Measurements from ENCODE around the gene CLEC20A. TPM values are rescaled to one million over a fixed set of nuclear protein-coding genes. Genes with fewer than 3 reads are reported as not detected.

The CLEC20A gene
- total and polyA plus RNA-seq, 2 of the 8 experiments (the other 6 are each of a cell fraction or from before 2014, with no cell fraction given): not detected

DNA sequence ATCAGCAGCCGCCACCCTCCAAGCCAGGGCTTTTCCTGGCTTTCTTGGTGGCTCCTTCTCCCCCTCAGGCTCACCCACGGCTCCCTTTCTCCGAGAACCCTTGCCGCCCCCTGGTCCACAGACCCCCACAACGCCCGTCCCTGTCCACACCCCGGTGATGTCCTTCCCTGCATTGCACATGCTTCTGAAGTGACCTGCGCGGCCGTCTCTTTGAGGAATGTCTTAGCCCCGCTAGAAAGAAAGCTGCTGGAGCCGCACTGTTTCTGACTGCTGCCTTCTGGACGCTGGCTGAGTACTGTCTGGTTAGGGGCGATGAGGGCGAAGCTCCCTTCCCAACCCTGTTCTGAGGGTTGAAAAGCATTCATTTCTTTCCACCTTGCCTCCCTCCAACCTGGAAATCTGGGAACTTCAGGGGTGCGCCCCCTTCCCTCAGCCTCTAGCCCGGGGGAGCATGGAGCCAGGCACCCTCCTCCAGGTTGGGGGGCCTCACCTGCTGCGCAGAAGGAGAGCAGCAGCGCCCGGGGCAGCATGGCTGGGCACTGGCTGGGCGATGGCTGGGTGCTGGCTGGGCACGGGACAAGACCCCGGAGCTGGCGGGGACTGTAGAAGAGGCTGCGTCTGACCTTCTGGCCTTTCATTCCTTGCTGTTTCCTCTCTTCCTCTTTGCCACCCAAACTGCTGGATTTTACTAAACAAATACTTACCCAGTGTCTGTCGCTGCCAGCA is at the start of gene CLEC20A (continued):
- no peak for TF ChIP-seq JUND (IDR thresholded peaks at IDR 0.05; ENCODE audit: low read length)
- TF ChIP-seq GTF2F1 (IDR thresholded peaks at IDR 0.05; ENCODE audit: borderline replicate concordance, low read depth, low read length): no peak
- TF ChIP-seq POLR2AphosphoS5 (IDR thresholded peaks at IDR 0.05; ENCODE audit: low read depth, low read length): no peak

All from H1 (cell line).